GM19468 (cell line): Measurements from ENCODE around the gene PODXL2.
"Not testable (repeated sequence)": the region's sequence is repeated elsewhere in the genome, so short reads cannot be mapped to it uniquely, and the experiment has no call there.

Source experiments
- ATAC-seq: cut with Tn5 transposase; IDR thresholded peaks from one replicate; pipeline ENCODE4 v1.9.1; 2021; ENCODE audit warnings: mild to moderate bottlenecking, moderate library complexity, moderate number of reproducible peaks; ENCODE audit not compliant: unreplicated experiment; ENCODE audit errors: extremely low read depth

Gene PODXL2

GRCh38 chr3:127604546-127605165 lies 24.3 kb upstream of the PODXL2 start:
- ATAC-seq: no peak

- not testable (repeated sequence) for ATAC-seq
Observed at GRCh38 chr3:127605547-127605946, 23.4 kb upstream of the PODXL2 start.

GRCh38 chr3:127606086-127606805 lies 22.7 kb upstream of the PODXL2 start:
- no peak for ATAC-seq

GRCh38 chr3:127606981-127607595 lies 21.9 kb upstream of the PODXL2 start:
- ATAC-seq: no peak

- no peak for ATAC-seq
Observed at GRCh38 chr3:127607675-127608361, 21.2 kb upstream of the PODXL2 start.

GRCh38 chr3:127608362-127608718 lies 20.6 kb upstream of the PODXL2 start:
- no peak for ATAC-seq

GRCh38 chr3:127610105-127610504 lies 18.9 kb upstream of the PODXL2 start:
- ATAC-seq: no peak

GRCh38 chr3:127611251-127611650 lies 17.7 kb upstream of the PODXL2 start:
- ATAC-seq: no peak

GRCh38 chr3:127612966-127613365 lies 16.0 kb upstream of the PODXL2 start:
- no peak for ATAC-seq

- ATAC-seq: no peak
Observed at GRCh38 chr3:127613406-127613805, 15.6 kb upstream of the PODXL2 start.

- no peak for ATAC-seq
Observed at GRCh38 chr3:127614928-127615589, 13.9 kb upstream of the PODXL2 start.

- ATAC-seq: no peak
Observed at GRCh38 chr3:127615631-127616305, 13.2 kb upstream of the PODXL2 start.

GRCh38 chr3:127616836-127617605 lies 12.0 kb upstream of the PODXL2 start:
- no peak for ATAC-seq

GRCh38 chr3:127618891-127619290 lies 10.1 kb upstream of the PODXL2 start:
- ATAC-seq: no peak

GRCh38 chr3:127620637-127621375 lies 8.2 kb upstream of the PODXL2 start:
- no peak for ATAC-seq

GRCh38 chr3:127622031-127622430 lies 7.0 kb upstream of the PODXL2 start:
- no peak for ATAC-seq

GRCh38 chr3:127622772-127623576 lies 6.0 kb upstream of the PODXL2 start:
- ATAC-seq: no peak

- ATAC-seq: no peak
Observed at GRCh38 chr3:127624063-127624462, 4.9 kb upstream of the PODXL2 start.
